Measurements from ENCODE around the gene B9D1. TPM values are rescaled to one million over a fixed set of nuclear protein-coding genes. Genes with fewer than 3 reads are reported as not detected.

The B9D1 gene
- total RNA-seq, 1 donor from 2014 or later: 9.9 TPM

DNA sequence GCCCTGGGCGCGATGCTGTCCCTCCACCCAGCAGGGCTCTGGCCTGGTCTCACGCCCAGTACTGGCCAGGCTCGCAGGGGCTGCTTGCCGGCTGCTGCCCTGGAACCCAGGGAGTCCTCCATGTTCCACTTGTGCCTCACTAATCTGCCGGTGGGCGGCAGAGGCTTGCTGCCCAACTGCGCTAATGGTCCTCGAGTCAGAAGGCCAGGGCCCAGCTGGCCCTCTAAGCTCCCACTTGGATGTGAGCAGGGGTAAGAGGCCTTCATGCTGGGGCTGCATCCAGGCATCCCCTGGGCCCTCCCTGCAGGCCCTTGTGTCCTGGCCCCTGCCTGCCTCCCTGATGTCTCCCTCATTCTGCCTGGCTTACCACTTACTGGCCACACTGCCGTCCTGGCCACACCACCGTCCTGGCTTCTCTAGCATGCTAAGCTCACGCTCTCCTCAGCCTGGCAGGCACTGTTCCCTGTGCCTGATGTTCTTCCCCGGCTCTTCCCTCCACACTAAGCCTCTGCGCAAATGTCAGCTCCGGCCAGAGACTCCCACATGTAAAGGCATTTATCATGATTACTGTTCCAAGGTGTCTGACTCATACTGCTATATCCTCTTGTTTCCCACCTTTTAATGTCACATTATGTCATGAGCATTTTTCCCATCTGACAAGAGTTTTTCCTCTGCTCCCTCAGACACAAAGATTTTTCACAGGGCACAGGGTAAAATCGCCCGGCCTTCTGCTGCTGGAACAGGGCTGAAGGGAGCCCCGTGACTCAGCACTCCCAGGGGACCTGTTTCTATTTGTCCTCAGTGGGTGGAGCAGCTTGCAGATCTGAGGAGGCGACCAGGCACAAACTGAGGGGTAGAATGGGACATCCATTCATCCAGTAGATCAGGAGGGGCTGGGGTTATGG, 15.9 kb downstream of the B9D1 start:
- no peaks in the 10 kb centered on the region for H3K27me3 ChIP-seq
- ATAC-seq: no peak
- peak overlapping the region; percentile 17 for H3K27ac ChIP-seq
- H3K9me3 ChIP-seq: no peaks in the 10 kb centered on the region
- no peaks in the 10 kb centered on the region for H3K36me3 ChIP-seq
- intact Hi-C loops (cut with DNase I): no loop called here
- peak; percentile 47 for DNase-seq
- no peak overlapping the region for H3K4me3 ChIP-seq
- TF ChIP-seq CTCF (IDR thresholded peaks at IDR 0.05): no peak
- peaks cover 4% of the 10 kb centered on the region for H3K4me1 ChIP-seq

- Histone ChIP-seq H3K27ac (peak overlapping the region; percentile 17), H3K9me3 (no peaks in the 10 kb centered on the region), H3K4me1 (peaks cover 4% of the 10 kb centered on the region), H3K36me3 (no peaks in the 10 kb centered on the region), H3K4me3 (no peak overlapping the region), H3K27me3 (no peaks in the 10 kb centered on the region)
- ATAC-seq (no peak), DNase-seq (peak; percentile 20)
- no peak for TF ChIP-seq CTCF (IDR thresholded peaks at IDR 0.05)
- intact Hi-C loops (cut with DNase I): no loop called here
Measured at GRCh38 chr17:19345486-19346350, 16.8 kb downstream of the B9D1 start.

- intact Hi-C loops (cut with DNase I): no loop called here
- no peaks in the 10 kb centered on the region for H3K9me3 ChIP-seq
- peaks cover 4% of the 10 kb centered on the region for H3K4me1 ChIP-seq
- DNase-seq (peak; percentile 48), ATAC-seq (no peak)
- no peaks in the 10 kb centered on the region for H3K27me3 ChIP-seq
- no peak for TF ChIP-seq CTCF (IDR thresholded peaks at IDR 0.05)
- no peak overlapping the region for H3K27ac ChIP-seq
- no peak overlapping the region for H3K4me3 ChIP-seq
- H3K36me3 ChIP-seq: no peaks in the 10 kb centered on the region
Measured at GRCh38 chr17:19345067-19345460, 17.5 kb downstream of the B9D1 start.

- no peak for TF ChIP-seq CTCF (IDR thresholded peaks at IDR 0.05)
- Histone ChIP-seq H3K4me1 (peaks cover 4% of the 10 kb centered on the region), H3K9me3 (no peaks in the 10 kb centered on the region), H3K27me3 (no peaks in the 10 kb centered on the region), H3K36me3 (no peaks in the 10 kb centered on the region), H3K4me3 (no peak overlapping the region), H3K27ac (no peak overlapping the region)
- intact Hi-C loops (cut with DNase I): no loop called here
- ATAC-seq (no peak), DNase-seq (peak; percentile 63)
Measured at GRCh38 chr17:19344311-19345066, 18.0 kb downstream of the B9D1 start.

DNA sequence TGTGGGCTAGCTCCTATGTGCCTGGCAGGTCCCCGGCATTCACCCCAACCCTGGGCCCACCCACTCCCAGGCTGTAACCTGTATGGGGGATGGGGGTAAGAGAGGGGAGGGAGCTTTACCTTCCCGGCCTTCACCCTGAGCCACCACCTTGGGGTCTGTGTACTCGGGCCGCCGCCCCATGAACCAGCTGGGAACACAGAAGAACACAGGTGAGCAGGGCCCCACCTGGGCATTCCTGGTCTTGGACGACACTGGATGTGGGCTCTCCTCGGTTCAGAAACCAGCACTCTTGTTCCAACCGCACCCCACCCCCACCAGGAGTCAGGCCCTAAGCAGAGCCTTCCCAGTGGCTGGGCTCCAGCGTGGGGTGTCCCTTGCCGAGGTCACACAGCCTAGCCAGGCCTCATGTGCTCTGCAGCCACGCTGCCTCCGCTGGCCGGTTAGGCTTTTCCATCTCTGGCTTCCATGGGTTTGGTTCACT, 18.8 kb downstream of the B9D1 start:
- intact Hi-C loops (cut with DNase I): no loop called here
- no peak overlapping the region for H3K27ac ChIP-seq
- no peaks in the 10 kb centered on the region for H3K9me3 ChIP-seq
- H3K27me3 ChIP-seq: no peaks in the 10 kb centered on the region
- H3K36me3 ChIP-seq: no peaks in the 10 kb centered on the region
- DNase-seq: peak; percentile 62
- no peak for TF ChIP-seq CTCF (IDR thresholded peaks at IDR 0.05)
- no peak for ATAC-seq
- no peak overlapping the region for H3K4me3 ChIP-seq
- H3K4me1 ChIP-seq: peaks cover 4% of the 10 kb centered on the region

Measured in upper lobe of right lung (tissue), 1 donor.